ENCODE measurements around the gene SLCO3A1. TPM values are rescaled to one million over a fixed set of nuclear protein-coding genes. Genes with fewer than 3 reads are reported as not detected.
"Not testable (repeated sequence)": the region's sequence is repeated elsewhere in the genome, so short reads cannot be mapped to it uniquely, and the experiment has no call there.

SLCO3A1 gene
- total RNA-seq, 1 donor from 2014 or later, result 42.5 TPM

- Histone ChIP-seq H3K9me3 (no peaks in the 10 kb centered on the region), H3K27me3 (ENCODE audit: low read depth) (no peaks in the 10 kb centered on the region), H3K27ac (no peak overlapping the region), H3K4me1 (peaks cover 12% of the 10 kb centered on the region), H3K36me3 (no peaks in the 10 kb centered on the region), H3K4me3 (no peak overlapping the region)
- peak; percentile 15 for TF ChIP-seq CTCF (IDR thresholded peaks at IDR 0.05)
- ATAC-seq (no peak), DNase-seq (no peak)
- intact Hi-C loops (cut with DNase I), result no loop called here
These were observed 200.3 kb downstream of the SLCO3A1 start for GRCh38 chr15:92053753-92054316.

DNA sequence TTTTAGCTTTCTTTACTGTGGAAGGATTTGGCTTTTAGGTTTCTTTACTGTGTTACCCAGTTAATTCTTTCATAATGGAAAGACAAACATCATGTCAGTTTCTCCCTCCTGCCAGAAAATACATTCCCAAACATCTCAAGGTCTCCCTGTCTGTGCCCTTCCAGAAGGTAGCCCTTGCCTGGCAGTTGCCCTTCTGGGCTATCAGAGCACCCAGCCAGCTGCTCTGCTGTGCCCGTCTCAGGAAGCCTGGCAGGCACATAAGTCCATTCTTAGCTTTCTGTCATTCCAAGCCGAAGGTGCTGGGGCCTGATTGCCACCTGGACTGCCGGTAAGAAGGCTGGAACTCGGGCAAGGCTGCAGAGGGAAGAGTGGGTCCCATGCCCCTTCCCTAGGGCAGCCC lies 203.4 kb downstream of the SLCO3A1 start:
- Histone ChIP-seq H3K4me3 (no peak overlapping the region), H3K27me3 (ENCODE audit: low read depth) (no peaks in the 10 kb centered on the region), H3K4me1 (no peaks in the 10 kb centered on the region), H3K9me3 (no peaks in the 10 kb centered on the region), H3K27ac (no peak overlapping the region), H3K36me3 (no peaks in the 10 kb centered on the region)
- ATAC-seq (no peak), DNase-seq (no peak)
- intact Hi-C loops (cut with DNase I), result no loop called here
- TF ChIP-seq CTCF (IDR thresholded peaks at IDR 0.05), result no peak

- DNase-seq (no peak), ATAC-seq (no peak)
- Histone ChIP-seq H3K27me3 (ENCODE audit: low read depth) (no peaks in the 10 kb centered on the region), H3K9me3 (no peaks in the 10 kb centered on the region), H3K4me3 (no peak overlapping the region), H3K4me1 (no peaks in the 10 kb centered on the region), H3K27ac (no peak overlapping the region), H3K36me3 (no peaks in the 10 kb centered on the region)
- intact Hi-C loops (cut with DNase I), result no loop called here
- no peak for TF ChIP-seq CTCF (IDR thresholded peaks at IDR 0.05)
These were observed 205.8 kb downstream of the SLCO3A1 start for GRCh38 chr15:92059036-92059970.

- H3K4me1 ChIP-seq; DNase-seq; H3K9me3 ChIP-seq; H3K4me3 ChIP-seq; H3K27ac ChIP-seq; intact Hi-C loops (cut with DNase I); H3K27me3 ChIP-seq (ENCODE audit: low read depth); H3K36me3 ChIP-seq; ATAC-seq: not testable (repeated sequence)
These were observed 206.4 kb downstream of the SLCO3A1 start for GRCh38 chr15:92059971-92060311.

GRCh38 chr15:92061511-92062195 lies 208.1 kb downstream of the SLCO3A1 start:
- Histone ChIP-seq H3K36me3 (no peaks in the 10 kb centered on the region), H3K4me1 (no peaks in the 10 kb centered on the region), H3K4me3 (no peak overlapping the region), H3K9me3 (no peaks in the 10 kb centered on the region), H3K27me3 (ENCODE audit: low read depth) (no peaks in the 10 kb centered on the region), H3K27ac (no peak overlapping the region)
- TF ChIP-seq CTCF (IDR thresholded peaks at IDR 0.05), result no peak
- intact Hi-C loops (cut with DNase I), result no loop called here
- ATAC-seq (no peak), DNase-seq (no peak)

GRCh38 chr15:92062505-92062904 lies 209.0 kb downstream of the SLCO3A1 start:
- intact Hi-C loops (cut with DNase I), result no loop called here
- Histone ChIP-seq H3K4me3 (no peak overlapping the region), H3K36me3 (no peaks in the 10 kb centered on the region), H3K9me3 (no peaks in the 10 kb centered on the region), H3K4me1 (no peaks in the 10 kb centered on the region), H3K27me3 (ENCODE audit: low read depth) (no peaks in the 10 kb centered on the region), H3K27ac (no peak overlapping the region)
- TF ChIP-seq CTCF (IDR thresholded peaks at IDR 0.05), result no peak
- ATAC-seq (no peak), DNase-seq (no peak)
